HepG2 (cell line): ENCODE data around the gene AS3MT. TPM values are rescaled to one million over a fixed set of nuclear protein-coding genes. Genes with fewer than 3 reads are reported as not detected.

Source experiments
- BCL6 ChIP-seq: IDR thresholded peaks from 2 replicates; pipeline ENCODE4 v1.6.1; 2016; ENCODE audit warnings: missing genetic modification reagents, missing compliant biosample characterization
- FOXA3 ChIP-seq: IDR thresholded peaks from 2 replicates; pipeline ENCODE4 v1.6.1; 2016; ENCODE audit warnings: missing genetic modification reagents, missing compliant biosample characterization
- GATAD2A ChIP-seq: IDR thresholded peaks from 2 replicates; pipeline ENCODE4 v1.6.1; 2016
- KAT2B ChIP-seq: fragments of 150-350 bp; IDR thresholded peaks from 2 replicates; pipeline ENCODE4 v1.6.1; 2014; ENCODE audit warnings: low read depth, low read length, borderline replicate concordance
- MBD4 ChIP-seq: IDR thresholded peaks from 2 replicates; pipeline ENCODE4 v1.6.1; 2012; ENCODE audit warnings: low read length, inconsistent platforms, borderline replicate concordance
- MNT ChIP-seq: fragments of 450-650 bp; IDR thresholded peaks from 2 replicates; pipeline ENCODE4 v1.6.1; 2016
- PITX1 ChIP-seq: sonication (generic); formaldehyde crosslinking; IDR thresholded peaks from 2 replicates; pipeline ENCODE4 v1.5.1; 2020; ENCODE audit warnings: mild to moderate bottlenecking, missing genetic modification reagents
- RARA ChIP-seq: IDR thresholded peaks from 2 replicates; pipeline ENCODE4 v1.6.1; 2016; ENCODE audit warnings: missing genetic modification reagents, missing compliant biosample characterization
- SALL1 ChIP-seq: sonication (generic); formaldehyde crosslinking; IDR thresholded peaks from 2 replicates; pipeline ENCODE4 v1.8.0; 2022; ENCODE audit warnings: mild to moderate bottlenecking, missing genetic modification reagents
- SKI ChIP-seq: fragments of 450-650 bp; IDR thresholded peaks from one replicate; pipeline ENCODE4 v1.6.1; 2018; ENCODE audit warnings: mild to moderate bottlenecking; ENCODE audit not compliant: partially characterized antibody
- SMC3 ChIP-seq: IDR thresholded peaks from 2 replicates; pipeline ENCODE4 v1.6.1; 2011; ENCODE audit warnings: low read length, improper control_type of control experiment
- SOX5 ChIP-seq: IDR thresholded peaks from 2 replicates; pipeline ENCODE4 v1.6.1; 2016; ENCODE audit warnings: borderline replicate concordance
- ZNF576 ChIP-seq: sonication (generic); formaldehyde crosslinking; IDR thresholded peaks from 2 replicates; pipeline ENCODE4 v1.4.0; 2020; ENCODE audit warnings: mild to moderate bottlenecking, missing genetic modification reagents
- polyA plus RNA-seq, 8 experiments: library from polyadenylated mRNA; depleted of rRNA in 3 of 8; stranded (reverse) in 7 of 8; unstranded in 1 of 8; fragments of >200 nt; fragmentation: Illumina TruSeq in 4 of 8; extraction: Trizol in 4 of 8; gene quantifications; 2 replicates each; pipeline versions ENCODE4 v1.2.1 to v1.2.3, GENCODE V29; 2011 to 2016; ENCODE audit warnings: low read depth in 4 of 8, missing spikeins in 1 of 8, mixed read lengths in 1 of 8; ENCODE audit not compliant: insufficient read depth in 1 of 8
- total RNA-seq, 5 experiments: library from RNA; depleted of rRNA; stranded (reverse); fragments of >200 nt; fragmentation: Illumina TruSeq; extraction: Trizol; gene quantifications; 2 replicates each; pipeline ENCODE4 v1.2.3, GENCODE V29; 2016; ENCODE audit warnings: low read depth in 1 of 5
- TF ChIP-seq, protein P1 (sequence below): IDR thresholded peaks from 2 replicates; pipeline ENCODE4 v1.4.0; 2020; ENCODE audit warnings: mild to moderate bottlenecking, missing genetic modification reagents
- TF ChIP-seq, protein P2 (sequence below): sonication (generic); formaldehyde crosslinking; IDR thresholded peaks from 2 replicates; pipeline ENCODE4 v1.5.1; 2020; ENCODE audit warnings: mild to moderate bottlenecking, missing genetic modification reagents, moderate library complexity
- TF ChIP-seq, protein P3 (sequence below): sonication (generic); formaldehyde crosslinking; IDR thresholded peaks from 2 replicates; pipeline ENCODE4 v1.4.0; 2020; ENCODE audit warnings: missing genetic modification reagents, borderline replicate concordance

Gene AS3MT
- total and polyA plus RNA-seq, 2 of the 13 experiments (the other 11 are each of a cell fraction or from before 2014, with no cell fraction given) = 8.7 to 17.4 TPM

GRCh38 chr10:102845352-102845902 is 23.8 kb upstream of the AS3MT start (continued):
- TF ChIP-seq, protein P1, sequence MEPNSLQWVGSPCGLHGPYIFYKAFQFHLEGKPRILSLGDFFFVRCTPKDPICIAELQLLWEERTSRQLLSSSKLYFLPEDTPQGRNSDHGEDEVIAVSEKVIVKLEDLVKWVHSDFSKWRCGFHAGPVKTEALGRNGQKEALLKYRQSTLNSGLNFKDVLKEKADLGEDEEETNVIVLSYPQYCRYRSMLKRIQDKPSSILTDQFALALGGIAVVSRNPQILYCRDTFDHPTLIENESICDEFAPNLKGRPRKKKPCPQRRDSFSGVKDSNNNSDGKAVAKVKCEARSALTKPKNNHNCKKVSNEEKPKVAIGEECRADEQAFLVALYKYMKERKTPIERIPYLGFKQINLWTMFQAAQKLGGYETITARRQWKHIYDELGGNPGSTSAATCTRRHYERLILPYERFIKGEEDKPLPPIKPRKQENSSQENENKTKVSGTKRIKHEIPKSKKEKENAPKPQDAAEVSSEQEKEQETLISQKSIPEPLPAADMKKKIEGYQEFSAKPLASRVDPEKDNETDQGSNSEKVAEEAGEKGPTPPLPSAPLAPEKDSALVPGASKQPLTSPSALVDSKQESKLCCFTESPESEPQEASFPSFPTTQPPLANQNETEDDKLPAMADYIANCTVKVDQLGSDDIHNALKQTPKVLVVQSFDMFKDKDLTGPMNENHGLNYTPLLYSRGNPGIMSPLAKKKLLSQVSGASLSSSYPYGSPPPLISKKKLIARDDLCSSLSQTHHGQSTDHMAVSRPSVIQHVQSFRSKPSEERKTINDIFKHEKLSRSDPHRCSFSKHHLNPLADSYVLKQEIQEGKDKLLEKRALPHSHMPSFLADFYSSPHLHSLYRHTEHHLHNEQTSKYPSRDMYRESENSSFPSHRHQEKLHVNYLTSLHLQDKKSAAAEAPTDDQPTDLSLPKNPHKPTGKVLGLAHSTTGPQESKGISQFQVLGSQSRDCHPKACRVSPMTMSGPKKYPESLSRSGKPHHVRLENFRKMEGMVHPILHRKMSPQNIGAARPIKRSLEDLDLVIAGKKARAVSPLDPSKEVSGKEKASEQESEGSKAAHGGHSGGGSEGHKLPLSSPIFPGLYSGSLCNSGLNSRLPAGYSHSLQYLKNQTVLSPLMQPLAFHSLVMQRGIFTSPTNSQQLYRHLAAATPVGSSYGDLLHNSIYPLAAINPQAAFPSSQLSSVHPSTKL (CRISPR knock-in tag) = peak; percentile 45; the same call in 1 of the 2 replicates
- TF ChIP-seq ZNF576 (CRISPR knock-in tag) (no peak), SALL1 (CRISPR knock-in tag) (peak; percentile 63), MNT (peak; percentile 43; the same call in 1 of the 2 replicates), SOX5 (CRISPR knock-in tag) (peak; percentile 15; the same call in 1 of the 2 replicates), GATAD2A (CRISPR knock-in tag) (peak; percentile 56), SMC3 (no peak), BCL6 (CRISPR knock-in tag) (peak; percentile 49), RARA (CRISPR knock-in tag) (peak; percentile 44), MBD4 (no peak), SKI (peak; percentile 59), KAT2B (peak; percentile 21; the same call in 1 of the 2 replicates), FOXA3 (CRISPR knock-in tag) (peak; percentile 50; the same call in 1 of the 2 replicates), PITX1 (CRISPR knock-in tag) (peak; percentile 33; the same call in 1 of the 2 replicates)
- TF ChIP-seq, protein P2, sequence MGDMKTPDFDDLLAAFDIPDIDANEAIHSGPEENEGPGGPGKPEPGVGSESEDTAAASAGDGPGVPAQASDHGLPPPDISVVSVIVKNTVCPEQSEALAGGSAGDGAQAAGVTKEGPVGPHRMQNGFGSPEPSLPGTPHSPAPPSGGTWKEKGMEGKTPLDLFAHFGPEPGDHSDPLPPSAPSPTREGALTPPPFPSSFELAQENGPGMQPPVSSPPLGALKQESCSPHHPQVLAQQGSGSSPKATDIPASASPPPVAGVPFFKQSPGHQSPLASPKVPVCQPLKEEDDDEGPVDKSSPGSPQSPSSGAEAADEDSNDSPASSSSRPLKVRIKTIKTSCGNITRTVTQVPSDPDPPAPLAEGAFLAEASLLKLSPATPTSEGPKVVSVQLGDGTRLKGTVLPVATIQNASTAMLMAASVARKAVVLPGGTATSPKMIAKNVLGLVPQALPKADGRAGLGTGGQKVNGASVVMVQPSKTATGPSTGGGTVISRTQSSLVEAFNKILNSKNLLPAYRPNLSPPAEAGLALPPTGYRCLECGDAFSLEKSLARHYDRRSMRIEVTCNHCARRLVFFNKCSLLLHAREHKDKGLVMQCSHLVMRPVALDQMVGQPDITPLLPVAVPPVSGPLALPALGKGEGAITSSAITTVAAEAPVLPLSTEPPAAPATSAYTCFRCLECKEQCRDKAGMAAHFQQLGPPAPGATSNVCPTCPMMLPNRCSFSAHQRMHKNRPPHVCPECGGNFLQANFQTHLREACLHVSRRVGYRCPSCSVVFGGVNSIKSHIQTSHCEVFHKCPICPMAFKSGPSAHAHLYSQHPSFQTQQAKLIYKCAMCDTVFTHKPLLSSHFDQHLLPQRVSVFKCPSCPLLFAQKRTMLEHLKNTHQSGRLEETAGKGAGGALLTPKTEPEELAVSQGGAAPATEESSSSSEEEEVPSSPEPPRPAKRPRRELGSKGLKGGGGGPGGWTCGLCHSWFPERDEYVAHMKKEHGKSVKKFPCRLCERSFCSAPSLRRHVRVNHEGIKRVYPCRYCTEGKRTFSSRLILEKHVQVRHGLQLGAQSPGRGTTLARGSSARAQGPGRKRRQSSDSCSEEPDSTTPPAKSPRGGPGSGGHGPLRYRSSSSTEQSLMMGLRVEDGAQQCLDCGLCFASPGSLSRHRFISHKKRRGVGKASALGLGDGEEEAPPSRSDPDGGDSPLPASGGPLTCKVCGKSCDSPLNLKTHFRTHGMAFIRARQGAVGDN (CRISPR knock-in tag) = peak; percentile 47
- TF ChIP-seq, protein P3, sequence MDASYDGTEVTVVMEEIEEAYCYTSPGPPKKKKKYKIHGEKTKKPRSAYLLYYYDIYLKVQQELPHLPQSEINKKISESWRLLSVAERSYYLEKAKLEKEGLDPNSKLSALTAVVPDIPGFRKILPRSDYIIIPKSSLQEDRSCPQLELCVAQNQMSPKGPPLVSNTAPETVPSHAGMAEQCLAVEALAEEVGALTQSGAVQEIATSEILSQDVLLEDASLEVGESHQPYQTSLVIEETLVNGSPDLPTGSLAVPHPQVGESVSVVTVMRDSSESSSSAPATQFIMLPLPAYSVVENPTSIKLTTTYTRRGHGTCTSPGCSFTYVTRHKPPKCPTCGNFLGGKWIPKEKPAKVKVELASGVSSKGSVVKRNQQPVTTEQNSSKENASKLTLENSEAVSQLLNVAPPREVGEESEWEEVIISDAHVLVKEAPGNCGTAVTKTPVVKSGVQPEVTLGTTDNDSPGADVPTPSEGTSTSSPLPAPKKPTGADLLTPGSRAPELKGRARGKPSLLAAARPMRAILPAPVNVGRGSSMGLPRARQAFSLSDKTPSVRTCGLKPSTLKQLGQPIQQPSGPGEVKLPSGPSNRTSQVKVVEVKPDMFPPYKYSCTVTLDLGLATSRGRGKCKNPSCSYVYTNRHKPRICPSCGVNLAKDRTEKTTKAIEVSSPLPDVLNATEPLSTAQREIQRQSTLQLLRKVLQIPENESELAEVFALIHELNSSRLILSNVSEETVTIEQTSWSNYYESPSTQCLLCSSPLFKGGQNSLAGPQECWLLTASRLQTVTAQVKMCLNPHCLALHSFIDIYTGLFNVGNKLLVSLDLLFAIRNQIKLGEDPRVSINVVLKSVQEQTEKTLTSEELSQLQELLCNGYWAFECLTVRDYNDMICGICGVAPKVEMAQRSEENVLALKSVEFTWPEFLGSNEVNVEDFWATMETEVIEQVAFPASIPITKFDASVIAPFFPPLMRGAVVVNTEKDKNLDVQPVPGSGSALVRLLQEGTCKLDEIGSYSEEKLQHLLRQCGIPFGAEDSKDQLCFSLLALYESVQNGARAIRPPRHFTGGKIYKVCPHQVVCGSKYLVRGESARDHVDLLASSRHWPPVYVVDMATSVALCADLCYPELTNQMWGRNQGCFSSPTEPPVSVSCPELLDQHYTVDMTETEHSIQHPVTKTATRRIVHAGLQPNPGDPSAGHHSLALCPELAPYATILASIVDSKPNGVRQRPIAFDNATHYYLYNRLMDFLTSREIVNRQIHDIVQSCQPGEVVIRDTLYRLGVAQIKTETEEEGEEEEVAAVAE = no peak
